SHP77 treated with DMSO at 0.1 percent for 48 hours (cell line): ENCODE measurements around the gene MEI1.
"Not testable (repeated sequence)": the region's sequence is repeated elsewhere in the genome, so short reads cannot be mapped to it uniquely, and the experiment has no call there.

ENCODE experiments used
- DNase-seq: peaks from one replicate; lab custom pipeline; 2025; lab: John Stamatoyannopoulos, UW

Gene MEI1

GRCh38 chr22:41821471-41822316, 122.4 kb downstream of the MEI1 start:
- DNase-seq, result no peak

DNA sequence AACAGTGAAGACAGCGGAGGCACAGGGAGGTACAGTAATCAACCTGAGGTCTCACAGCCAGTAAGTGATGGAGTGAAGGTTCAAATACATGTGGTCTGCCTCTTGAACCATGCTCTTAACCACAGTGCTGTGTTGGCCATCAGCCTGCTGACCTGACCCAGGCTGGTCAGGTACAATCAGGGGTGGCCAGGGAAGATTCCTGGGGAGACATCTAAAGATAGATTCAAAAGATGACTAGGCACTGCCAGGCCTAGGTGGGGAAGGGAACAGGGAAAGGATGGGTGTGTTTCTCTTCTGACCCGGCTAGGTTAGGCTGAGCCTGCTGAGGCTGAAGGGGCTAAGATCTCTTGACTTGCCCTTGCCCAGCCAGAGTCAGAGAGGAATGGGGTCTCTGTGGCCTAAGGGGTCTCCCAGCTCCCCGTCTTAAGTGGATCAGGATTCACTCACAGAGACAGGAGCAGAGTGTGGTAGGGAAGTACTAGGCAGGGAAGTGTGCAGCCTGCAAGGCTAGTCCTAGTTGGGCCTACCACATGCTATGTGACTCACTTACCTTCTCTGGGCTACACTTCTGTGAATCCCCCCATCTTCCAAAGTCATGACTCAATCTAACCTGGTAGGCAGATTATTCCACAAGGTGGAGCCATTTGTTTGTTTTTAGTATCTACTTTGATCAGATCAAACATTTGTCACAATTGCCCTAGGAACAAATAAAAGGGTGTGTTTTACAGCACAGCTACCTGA, 123.2 kb downstream of the MEI1 start:
- peak; percentile 35 for DNase-seq

- DNase-seq, result no peak
These were observed 124.5 kb downstream of the MEI1 start for GRCh38 chr22:41823797-41824196.

GRCh38 chr22:41825376-41825775, 126.1 kb downstream of the MEI1 start:
- DNase-seq, result no peak

GRCh38 chr22:41826021-41826420, 126.7 kb downstream of the MEI1 start:
- DNase-seq, result no peak

DNA sequence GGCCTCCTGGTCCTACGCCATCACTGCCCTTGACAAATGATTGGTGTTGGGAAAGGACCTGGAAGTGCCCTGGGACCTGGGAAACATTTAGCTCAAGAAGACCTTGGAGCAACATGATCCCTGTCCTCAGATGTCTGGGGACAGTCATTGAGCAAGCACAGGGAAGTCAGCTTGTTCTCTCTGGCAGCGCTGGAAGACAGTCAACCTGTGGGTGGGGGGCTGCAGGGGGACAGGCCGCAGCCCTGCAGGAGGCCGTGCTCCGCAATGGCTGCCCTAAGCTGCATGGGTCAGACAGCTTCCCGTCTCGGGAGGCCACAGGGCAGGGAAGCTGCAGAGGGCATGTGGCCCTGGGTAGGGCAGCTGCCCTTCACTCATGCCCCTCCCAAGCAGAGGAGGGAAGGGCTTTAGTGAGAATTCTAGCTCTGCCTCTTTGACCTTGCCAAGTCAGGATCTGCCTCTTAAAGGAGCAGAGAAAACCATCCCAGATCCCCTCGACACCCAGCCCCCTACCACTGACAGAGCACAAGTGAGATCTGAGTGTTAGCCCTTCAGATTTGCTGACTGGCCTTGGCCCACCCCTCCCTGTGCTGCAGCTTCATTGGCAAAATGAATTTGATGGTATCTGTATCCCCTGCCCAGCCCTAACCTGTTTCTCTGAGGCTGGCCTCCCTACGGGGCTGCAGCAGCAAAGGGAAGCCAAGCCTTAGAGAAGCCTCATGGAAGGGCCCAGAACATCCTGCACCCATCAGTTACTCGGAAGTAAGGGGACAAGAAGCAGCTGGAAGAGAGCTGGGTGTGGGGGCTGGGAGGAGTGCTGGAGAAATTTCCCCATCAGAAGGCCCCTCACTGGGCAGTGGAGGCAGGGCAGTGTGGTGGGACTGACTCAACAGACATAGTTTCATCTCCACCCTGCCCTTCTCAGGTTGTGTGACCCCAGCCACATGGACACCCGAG, 127.4 kb downstream of the MEI1 start:
- DNase-seq, result no peak

DNA sequence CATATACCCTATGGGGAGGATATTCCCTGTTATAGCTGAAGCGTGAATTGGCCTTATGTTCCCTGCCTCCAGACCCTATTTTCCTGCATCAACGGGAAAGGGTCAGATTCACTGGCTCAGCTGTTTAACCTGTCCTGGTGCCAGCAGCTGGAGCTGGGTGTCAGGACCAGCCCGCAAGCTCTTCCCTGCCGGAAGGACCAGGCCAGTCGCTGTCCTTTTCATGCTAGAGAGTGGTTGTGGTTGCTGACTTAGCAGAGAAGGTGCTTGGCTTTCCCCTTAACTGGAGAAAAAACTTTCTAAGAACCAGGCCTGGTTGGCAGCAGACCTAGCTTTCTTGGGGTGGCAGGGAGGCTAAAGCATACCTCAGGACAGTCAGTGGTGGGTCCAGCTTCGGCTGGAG, 128.4 kb downstream of the MEI1 start:
- no peak for DNase-seq

DNA sequence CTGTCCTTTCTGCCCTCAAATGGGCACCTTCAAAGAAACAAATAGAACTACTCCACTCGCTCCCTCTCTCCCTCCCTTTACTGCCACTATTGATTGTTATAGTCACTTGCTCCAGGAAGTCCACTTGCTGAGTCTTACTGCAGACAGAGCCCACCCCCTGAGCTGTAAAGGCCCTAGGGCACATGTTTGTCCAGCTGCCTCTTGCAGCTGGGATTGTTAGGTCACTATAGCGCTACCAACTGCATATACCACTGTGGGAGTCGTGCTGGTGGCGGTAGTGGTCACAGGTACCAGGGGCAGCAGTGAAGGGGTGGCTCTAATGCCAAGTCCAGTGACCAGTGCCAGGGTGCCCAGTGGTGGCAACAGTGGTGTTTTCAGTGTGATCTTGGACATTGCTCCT, 129.2 kb downstream of the MEI1 start:
- peak; percentile 90 for DNase-seq

GRCh38 chr22:41830174-41830573, 130.9 kb downstream of the MEI1 start:
- DNase-seq, result no peak

GRCh38 chr22:41831383-41831782, 132.1 kb downstream of the MEI1 start:
- DNase-seq, result no peak

- no peak for DNase-seq
These were observed 132.7 kb downstream of the MEI1 start for GRCh38 chr22:41831828-41832552.

DNA sequence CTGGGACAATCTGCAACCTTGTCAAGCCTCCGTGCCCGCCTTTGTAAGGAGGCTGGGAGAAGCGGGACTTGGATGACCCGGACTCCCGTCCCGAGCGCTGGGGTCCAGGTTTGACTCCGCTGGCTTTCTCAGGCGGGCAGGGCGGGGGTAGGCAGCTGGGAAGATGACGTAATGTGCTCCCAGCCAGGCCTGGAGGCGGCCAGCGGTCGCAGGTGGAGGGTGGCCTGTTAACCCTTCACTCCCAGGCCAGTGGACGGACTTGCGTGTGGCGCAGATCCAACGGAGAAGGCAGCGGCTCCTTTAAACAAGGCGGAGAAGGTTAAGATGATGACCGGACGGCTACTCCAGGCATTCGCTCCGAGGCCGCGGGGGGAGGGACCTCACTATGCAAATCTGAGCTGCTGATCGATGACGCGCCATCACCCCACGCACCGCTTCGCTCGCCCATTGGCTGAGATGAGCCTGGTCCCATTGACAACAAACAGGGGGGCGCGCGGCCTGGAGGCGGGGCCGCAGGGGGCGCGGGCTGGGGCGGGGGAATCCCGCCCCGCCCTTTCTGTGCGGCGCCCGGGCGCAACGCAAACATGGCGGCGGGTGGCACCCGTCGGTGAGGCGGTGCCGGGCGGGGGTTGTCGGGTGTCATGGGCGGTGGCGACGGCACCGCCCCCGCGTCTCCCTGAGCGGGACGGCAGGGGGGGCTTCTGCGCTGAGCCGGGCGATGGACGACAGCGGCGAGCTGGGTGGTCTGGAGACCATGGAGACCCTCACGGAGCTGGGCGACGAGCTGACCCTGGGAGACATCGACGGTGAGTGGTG, 133.5 kb downstream of the MEI1 start, which contains the start of gene SREBF2:
Gene SREBF2, plus strand, starts transcription at position 553 of the 816 bp plus-strand sequence. Its CDS starts 166 bp downstream, at position 719.
- DNase-seq, result peak; percentile 97

- no peak for DNase-seq
These were observed 134.2 kb downstream of the MEI1 start for GRCh38 chr22:41833369-41834004.

GRCh38 chr22:41834005-41834944, 135.0 kb downstream of the MEI1 start:
- DNase-seq, result no peak

GRCh38 chr22:41835462-41835861, 136.2 kb downstream of the MEI1 start:
- not testable (repeated sequence) for DNase-seq

- DNase-seq, result no peak
These were observed 137.2 kb downstream of the MEI1 start for GRCh38 chr22:41836551-41836950.

DNA sequence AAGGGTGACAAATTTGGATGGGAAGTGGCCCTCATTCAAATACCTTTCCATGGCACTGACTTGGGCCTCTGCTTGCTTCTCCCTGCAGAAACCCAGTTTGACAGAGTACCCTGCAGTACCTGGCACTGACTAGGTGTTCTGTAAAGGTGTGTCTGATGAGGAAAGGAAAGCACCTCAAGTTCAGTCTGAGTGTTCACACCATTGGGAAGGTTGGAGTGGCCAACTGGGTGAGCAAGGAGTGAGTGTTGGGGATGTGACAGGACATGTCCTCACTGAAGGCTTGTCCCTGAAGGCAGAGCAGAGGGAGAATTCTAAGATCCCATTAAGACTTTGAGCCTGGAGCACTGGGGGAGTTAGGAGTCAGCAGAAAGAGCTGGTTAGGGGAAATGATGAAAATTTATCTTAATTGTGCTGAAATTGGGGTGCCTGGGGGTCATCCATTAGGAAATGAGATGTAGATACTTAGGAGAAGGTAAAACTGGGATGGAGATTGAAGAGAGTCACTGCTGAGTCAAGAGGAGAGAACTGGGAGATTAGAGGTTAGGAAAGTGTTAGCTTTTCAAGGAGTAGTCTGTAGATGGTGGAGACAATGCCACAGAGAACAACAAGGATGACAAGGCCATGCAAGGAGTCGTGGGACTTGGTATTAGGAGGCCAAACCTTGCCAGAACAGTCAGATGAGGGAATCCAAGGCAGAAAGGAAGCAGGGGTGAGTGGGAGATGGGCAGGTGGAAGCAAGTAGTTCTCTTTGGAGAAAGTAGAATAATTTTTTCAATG, 139.7 kb downstream of the MEI1 start:
- DNase-seq, result no peak

DNA sequence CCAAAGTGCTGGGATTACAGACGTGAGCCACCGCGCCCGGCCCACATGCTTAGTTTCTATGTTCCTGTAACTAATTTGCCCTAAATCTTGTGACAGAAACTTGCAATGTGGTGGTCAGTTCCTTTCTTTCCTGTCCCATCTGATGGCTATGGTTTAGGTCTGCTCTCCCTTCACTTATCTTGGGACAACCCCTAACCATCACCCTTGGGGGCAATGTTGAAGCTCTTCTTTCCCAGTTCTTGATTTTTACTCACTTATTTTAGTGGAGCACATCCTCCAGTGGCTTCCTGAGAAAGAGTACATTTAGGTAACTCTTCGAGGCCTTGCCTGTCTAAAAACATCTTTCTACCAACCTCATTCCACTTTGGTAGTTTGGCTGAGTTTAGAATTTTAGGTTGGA, 140.9 kb downstream of the MEI1 start:
- DNase-seq, result no peak
